Measurements from ENCODE around the gene INKA2. TPM values are rescaled to one million over a fixed set of nuclear protein-coding genes. Genes with fewer than 3 reads are reported as not detected.

Gene INKA2
- total and polyA plus RNA-seq, 4 donors = 0.26 to 0.67 (median 0.52) TPM

GRCh38 chr1:111723871-111724270, 15.3 kb downstream of the INKA2 start:
- Histone ChIP-seq H3K9me3 (ENCODE audit: control insufficient read depth in 4 of 4, low read length in 3 of 4) (no peaks in the 10 kb centered on the region), H3K4me1 (ENCODE audit: control insufficient read depth in 4 of 4, insufficient read depth in 4 of 4, low read length in 3 of 4) (no peaks in the 10 kb centered on the region), H3K27me3 (ENCODE audit: control insufficient read depth in 4 of 4, insufficient read depth in 4 of 4, low read length in 3 of 4) (no peaks in the 10 kb centered on the region), H3K9ac (ENCODE audit: low read depth in 1 of 2, low read length in 2 of 2) (no peak overlapping the region), H3K36me3 (ENCODE audit: control insufficient read depth in 4 of 4, insufficient read depth in 3 of 4, low read depth in 1 of 4, low read length in 3 of 4) (no peaks in the 10 kb centered on the region), H3K27ac (ENCODE audit: low read depth in 1 of 2, low read length in 2 of 2) (no peak overlapping the region), H3K4me3 (ENCODE audit: low read depth in 1 of 3, low read length in 3 of 3) (no peak overlapping the region)
- TF ChIP-seq RXRA (IDR thresholded peaks at IDR 0.05) = no peak
- TF ChIP-seq ATF3 (IDR thresholded peaks at IDR 0.05) = no peak
- TF ChIP-seq FOXA2 (IDR thresholded peaks at IDR 0.05) = no peak
- TF ChIP-seq NR2F2 (IDR thresholded peaks at IDR 0.05) = no peak
- TF ChIP-seq HNF4G (IDR thresholded peaks at IDR 0.05) = no peak
- TF ChIP-seq, protein P1, sequence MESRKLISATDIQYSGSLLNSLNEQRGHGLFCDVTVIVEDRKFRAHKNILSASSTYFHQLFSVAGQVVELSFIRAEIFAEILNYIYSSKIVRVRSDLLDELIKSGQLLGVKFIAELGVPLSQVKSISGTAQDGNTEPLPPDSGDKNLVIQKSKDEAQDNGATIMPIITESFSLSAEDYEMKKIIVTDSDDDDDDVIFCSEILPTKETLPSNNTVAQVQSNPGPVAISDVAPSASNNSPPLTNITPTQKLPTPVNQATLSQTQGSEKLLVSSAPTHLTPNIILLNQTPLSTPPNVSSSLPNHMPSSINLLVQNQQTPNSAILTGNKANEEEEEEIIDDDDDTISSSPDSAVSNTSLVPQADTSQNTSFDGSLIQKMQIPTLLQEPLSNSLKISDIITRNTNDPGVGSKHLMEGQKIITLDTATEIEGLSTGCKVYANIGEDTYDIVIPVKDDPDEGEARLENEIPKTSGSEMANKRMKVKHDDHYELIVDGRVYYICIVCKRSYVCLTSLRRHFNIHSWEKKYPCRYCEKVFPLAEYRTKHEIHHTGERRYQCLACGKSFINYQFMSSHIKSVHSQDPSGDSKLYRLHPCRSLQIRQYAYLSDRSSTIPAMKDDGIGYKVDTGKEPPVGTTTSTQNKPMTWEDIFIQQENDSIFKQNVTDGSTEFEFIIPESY (IDR thresholded peaks at IDR 0.05) = no peak
- no peak for TF ChIP-seq SP1 (IDR thresholded peaks at IDR 0.05)
- TF ChIP-seq, protein P2, sequence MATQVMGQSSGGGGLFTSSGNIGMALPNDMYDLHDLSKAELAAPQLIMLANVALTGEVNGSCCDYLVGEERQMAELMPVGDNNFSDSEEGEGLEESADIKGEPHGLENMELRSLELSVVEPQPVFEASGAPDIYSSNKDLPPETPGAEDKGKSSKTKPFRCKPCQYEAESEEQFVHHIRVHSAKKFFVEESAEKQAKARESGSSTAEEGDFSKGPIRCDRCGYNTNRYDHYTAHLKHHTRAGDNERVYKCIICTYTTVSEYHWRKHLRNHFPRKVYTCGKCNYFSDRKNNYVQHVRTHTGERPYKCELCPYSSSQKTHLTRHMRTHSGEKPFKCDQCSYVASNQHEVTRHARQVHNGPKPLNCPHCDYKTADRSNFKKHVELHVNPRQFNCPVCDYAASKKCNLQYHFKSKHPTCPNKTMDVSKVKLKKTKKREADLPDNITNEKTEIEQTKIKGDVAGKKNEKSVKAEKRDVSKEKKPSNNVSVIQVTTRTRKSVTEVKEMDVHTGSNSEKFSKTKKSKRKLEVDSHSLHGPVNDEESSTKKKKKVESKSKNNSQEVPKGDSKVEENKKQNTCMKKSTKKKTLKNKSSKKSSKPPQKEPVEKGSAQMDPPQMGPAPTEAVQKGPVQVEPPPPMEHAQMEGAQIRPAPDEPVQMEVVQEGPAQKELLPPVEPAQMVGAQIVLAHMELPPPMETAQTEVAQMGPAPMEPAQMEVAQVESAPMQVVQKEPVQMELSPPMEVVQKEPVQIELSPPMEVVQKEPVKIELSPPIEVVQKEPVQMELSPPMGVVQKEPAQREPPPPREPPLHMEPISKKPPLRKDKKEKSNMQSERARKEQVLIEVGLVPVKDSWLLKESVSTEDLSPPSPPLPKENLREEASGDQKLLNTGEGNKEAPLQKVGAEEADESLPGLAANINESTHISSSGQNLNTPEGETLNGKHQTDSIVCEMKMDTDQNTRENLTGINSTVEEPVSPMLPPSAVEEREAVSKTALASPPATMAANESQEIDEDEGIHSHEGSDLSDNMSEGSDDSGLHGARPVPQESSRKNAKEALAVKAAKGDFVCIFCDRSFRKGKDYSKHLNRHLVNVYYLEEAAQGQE (IDR thresholded peaks at IDR 0.05) = no peak
- DNase-seq (ENCODE audit: low spot score) = no peak
- 51% methylated on average over 1 of the region's 1 CpG for WGBS

GRCh38 chr1:111723091-111723806, 15.9 kb downstream of the INKA2 start:
- H3K27ac ChIP-seq (ENCODE audit: low read depth in 1 of 2, low read length in 2 of 2) = no peak overlapping the region
- no peaks in the 10 kb centered on the region for H3K27me3 ChIP-seq (ENCODE audit: control insufficient read depth in 4 of 4, insufficient read depth in 4 of 4, low read length in 3 of 4)
- no peaks in the 10 kb centered on the region for H3K9me3 ChIP-seq (ENCODE audit: control insufficient read depth in 4 of 4, low read length in 3 of 4)
- no peak overlapping the region for H3K9ac ChIP-seq (ENCODE audit: low read depth in 1 of 2, low read length in 2 of 2)
- no peak overlapping the region for H3K4me3 ChIP-seq (ENCODE audit: low read depth in 1 of 3, low read length in 3 of 3)
- H3K4me1 ChIP-seq (ENCODE audit: control insufficient read depth in 4 of 4, insufficient read depth in 4 of 4, low read length in 3 of 4) = no peaks in the 10 kb centered on the region
- DNase-seq (ENCODE audit: low spot score) = no peak
- 86% methylated on average over 7 of the region's 7 CpGs for WGBS
- TF ChIP-seq, protein P2 (IDR thresholded peaks at IDR 0.05) = no peak
- TF ChIP-seq MAX (IDR thresholded peaks at IDR 0.05) (no peak), YY1 (IDR thresholded peaks at IDR 0.05) (no peak), NR2F2 (IDR thresholded peaks at IDR 0.05) (no peak), RAD21 (IDR thresholded peaks at IDR 0.05) (no peak), GABPA (IDR thresholded peaks at IDR 0.05 in 1 of 2, conservative IDR thresholded peaks at IDR 0.05 in 1 of 2) (no peak)
- TF ChIP-seq, protein P1 (IDR thresholded peaks at IDR 0.05) = no peak
- no peaks in the 10 kb centered on the region for H3K36me3 ChIP-seq (ENCODE audit: control insufficient read depth in 4 of 4, insufficient read depth in 3 of 4, low read depth in 1 of 4, low read length in 3 of 4)
